ENCODE results near the gene CNOT2.

Gene CNOT2

DNA sequence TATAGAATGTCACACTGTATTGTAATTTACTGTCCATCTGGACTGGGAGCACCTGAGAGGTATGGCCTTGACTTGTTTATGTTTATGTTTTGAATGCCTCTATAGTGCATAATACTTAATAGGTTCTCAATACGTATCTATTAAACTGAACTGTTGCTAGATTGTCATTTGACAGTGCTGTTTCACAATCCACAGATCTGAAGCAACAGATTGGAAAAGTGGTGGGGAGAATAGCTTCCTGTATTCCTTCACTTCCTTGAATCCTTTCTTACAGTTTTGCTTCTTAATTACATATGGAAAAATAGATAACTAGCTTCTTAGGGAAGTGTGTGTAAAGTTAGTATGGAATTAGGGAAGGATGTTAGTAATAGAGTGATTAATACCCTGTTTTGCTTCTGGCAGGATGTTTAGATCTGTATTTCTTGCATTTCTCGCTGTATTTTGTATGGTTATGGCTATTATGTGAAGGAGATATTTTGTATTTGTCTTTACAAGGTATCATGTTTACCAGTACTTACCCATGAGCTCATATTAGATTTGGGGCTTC lies 4.5 kb downstream of the CNOT2 start:
- intact Hi-C loops (cut with DNase I): no loop called here
- DNase-seq: no peak

GRCh38 chr12:70248876-70249275 lies 5.6 kb downstream of the CNOT2 start:
- intact Hi-C loops (cut with DNase I): no loop called here
- DNase-seq: no peak

DNA sequence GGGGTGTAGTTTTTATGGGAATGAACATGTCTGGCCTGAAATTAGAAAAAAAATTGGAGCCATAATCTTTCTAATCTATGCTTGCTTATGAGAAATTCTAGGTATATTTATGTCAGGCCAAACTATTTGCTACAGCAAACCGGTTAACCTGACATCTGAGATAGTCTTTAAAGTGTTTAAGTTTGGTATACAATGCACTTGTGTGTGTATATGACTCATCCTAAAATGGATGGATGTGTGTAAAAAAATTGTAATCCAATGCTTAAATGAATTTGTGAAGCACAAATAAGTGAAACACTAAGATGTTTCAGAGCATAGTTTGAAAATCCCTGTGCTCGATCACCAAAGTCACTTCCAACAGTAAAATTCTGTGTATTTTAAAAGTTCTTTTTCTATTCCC lies 6.7 kb downstream of the CNOT2 start:
- intact Hi-C loops (cut with DNase I): no loop called here
- DNase-seq: no peak

- intact Hi-C loops (cut with DNase I): no loop called here
- DNase-seq: no peak
Observed at GRCh38 chr12:70251226-70251625, 8.0 kb downstream of the CNOT2 start.

DNA sequence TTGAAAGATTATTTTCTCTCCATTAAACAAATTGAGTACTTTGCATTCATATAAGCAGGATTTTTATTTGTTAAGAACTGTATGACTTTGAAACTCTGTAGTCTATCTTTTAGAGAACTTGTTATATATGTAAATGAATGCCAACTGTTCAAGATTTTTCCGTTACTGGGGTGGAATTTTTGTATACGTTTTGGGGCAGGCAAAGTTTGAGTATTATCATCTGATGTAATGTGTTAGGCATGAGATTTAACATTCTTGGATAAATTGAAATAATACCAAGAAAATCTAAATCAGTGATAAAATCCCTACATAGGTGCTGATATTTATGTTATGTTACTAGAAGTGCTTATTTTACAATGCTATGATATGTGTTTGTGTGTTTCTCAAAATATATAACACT lies 8.4 kb downstream of the CNOT2 start:
- no peak for DNase-seq
- intact Hi-C loops (cut with DNase I): no loop called here

GRCh38 chr12:70252832-70253231 lies 9.6 kb downstream of the CNOT2 start:
- no peak for DNase-seq
- intact Hi-C loops (cut with DNase I): no loop called here

- intact Hi-C loops (cut with DNase I): no loop called here
- DNase-seq: peak in 19 of 42 donors; percentile 9 to 68 (median 33)
Observed at GRCh38 chr12:70254225-70254624, 11.0 kb downstream of the CNOT2 start.

DNA sequence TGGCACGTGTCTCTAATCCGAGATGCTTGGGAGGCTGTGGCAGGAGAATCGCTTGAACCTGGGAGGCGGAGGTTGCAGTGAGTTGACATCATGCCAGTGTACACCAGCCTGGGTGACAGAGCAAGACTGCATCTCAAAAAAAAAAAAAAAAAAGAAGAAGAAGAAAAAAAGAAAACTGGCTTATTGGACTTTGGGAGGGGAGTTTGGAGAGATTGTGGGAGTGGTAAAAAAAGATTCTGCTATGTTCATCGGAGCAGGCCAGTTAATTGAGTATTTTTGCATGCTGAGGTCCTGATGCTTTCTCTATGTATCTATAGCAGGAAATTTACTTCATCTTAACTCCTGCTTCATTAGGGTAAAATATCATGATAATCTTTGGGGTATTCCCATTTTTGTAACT lies 11.6 kb downstream of the CNOT2 start:
- DNase-seq: no peak
- intact Hi-C loops (cut with DNase I): no loop called here

- intact Hi-C loops (cut with DNase I): no loop called here
- no peak for DNase-seq
Observed at GRCh38 chr12:70255311-70255710, 12.1 kb downstream of the CNOT2 start.

GRCh38 chr12:70258605-70259403 lies 15.6 kb downstream of the CNOT2 start:
- no peak for DNase-seq
- intact Hi-C loops (cut with DNase I): no loop called here

DNA sequence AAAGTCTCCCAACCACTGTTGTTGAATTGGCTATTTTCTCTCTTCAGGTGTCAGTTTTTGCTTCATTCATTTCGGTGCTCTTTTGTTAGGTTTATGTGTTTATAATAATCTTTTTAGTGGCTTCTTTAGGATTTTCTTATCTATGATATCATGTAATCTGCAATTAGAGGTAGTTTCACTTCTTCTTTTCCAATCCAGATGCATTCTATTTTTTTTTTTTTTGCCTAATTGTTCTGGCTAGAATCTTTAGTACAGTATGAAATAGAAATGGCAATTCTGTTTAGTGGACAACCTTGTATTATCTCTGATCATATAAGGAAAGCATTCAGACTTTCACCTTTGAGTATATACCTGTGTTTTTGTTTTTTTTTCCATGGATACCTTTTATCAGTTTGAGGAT lies 17.4 kb downstream of the CNOT2 start:
- intact Hi-C loops (cut with DNase I): no loop called here
- DNase-seq: no peak

DNA sequence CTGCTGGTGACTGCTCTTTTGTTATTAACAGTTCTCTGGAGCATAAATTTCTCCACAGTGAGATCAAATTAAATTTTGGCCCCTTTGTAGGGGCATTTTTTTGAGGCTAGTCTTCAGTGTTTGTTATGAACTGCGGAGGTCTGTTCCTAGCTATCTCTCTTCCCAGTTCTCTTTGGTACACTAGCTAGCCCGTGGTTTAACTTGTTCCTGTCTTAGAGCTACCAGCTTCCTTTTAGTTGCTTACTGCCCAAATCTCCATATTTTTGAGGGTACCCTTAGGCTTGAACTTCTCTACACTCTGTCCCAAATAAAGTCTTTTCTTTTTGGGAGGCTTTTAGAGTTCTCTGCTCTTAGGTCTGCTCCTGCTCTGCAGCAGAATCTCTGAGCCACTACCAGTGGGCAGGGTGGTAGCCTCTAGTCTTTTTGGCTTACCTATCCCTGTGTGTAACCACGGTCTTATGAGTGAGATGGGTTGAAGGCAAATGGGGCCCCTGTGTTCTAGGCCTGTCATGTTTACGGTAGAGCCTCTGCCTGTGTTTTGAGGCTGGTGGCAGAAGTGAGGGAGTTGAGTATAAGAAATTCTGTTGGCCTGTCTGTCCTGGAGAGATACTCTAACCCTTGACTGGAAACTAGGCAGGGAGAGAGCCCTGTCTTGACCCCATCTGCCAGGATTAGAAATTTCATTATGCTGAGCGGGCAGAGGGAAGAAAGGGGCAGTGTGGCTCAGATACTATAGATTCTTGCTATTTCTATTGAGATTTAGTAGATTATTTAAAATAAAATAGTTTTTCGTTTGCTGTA lies 21.0 kb downstream of the CNOT2 start:
- no peak for DNase-seq
- intact Hi-C loops (cut with DNase I): no loop called here

DNA sequence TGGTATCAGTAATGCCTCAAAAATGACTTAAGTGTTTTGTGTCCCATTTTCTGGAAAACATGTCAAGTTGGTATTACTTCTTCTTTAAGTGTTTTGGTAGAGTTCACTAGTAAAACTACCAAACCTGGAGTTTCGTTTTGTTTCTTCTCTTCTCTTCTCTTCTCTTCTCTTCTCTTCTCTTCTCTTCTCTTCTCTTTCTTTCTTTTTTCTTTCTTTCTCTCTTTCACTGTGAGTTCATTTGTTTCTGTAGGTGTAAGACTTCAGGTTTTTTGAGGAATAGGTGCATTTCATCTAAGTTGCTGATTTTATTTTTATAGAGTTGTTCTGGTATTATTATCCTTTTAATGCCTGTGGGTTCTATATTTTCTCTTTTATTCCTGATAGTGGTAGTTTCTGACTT lies 21.9 kb downstream of the CNOT2 start:
- no peak for DNase-seq
- intact Hi-C loops (cut with DNase I): no loop called here

DNA sequence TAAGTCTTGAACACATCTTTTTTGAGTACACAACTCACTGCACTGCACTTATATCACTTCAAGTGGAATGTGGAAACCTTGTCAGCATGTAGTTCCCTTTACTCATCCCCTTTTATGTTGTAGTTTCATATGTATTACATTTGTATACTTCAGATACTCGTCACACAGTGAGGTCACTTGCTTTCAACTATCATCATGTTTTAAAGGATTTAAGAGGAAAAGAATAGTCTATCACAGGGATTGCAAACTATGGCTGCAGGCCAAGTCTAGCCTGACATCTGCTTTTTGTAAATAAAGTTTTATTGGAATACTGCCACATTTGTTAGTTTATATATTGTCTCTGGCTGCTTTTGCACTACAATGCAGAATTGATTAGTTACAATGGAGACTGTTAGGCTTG lies 24.3 kb downstream of the CNOT2 start:
- DNase-seq: no peak
- intact Hi-C loops (cut with DNase I): no loop called here

DNA sequence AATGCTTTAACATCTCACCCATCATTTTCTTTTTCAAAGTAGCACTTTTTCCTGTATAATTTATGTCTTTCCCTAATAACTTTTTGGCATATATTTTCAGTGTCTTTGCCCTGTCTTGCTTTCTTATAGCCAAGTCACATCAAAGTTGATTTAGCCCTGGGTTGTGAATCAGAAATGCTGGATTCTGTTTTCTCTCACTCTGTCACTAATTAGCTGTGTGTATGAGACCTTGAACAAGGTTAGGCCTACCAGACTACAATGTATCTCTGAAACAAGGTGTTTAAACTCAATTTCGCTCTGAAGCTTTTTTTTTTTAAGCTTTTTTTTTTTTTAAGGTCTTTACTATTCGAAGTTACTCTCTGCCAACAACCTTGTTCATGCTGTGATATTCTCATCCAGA lies 25.7 kb downstream of the CNOT2 start:
- DNase-seq: no peak
- intact Hi-C loops (cut with DNase I): no loop called here

DNA sequence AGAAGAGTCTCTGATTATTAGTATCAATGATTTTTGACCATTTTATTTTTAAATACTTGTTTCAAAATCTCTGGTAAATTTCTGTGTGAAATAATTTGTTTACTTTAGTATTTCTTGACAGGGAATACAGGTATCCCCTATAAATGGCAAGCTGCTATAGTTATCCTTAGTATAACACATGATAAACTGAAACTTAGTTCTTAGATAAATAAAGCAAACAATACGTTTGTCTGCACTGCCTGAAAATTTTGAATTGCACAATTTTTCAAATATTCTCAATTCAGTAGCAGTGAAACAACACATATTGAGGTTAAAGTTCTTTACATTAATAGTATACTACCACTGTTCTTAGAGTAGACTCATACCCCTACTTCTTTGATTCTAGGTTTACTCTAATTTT lies 26.9 kb downstream of the CNOT2 start:
- DNase-seq: no peak
- intact Hi-C loops (cut with DNase I): no loop called here

DNA sequence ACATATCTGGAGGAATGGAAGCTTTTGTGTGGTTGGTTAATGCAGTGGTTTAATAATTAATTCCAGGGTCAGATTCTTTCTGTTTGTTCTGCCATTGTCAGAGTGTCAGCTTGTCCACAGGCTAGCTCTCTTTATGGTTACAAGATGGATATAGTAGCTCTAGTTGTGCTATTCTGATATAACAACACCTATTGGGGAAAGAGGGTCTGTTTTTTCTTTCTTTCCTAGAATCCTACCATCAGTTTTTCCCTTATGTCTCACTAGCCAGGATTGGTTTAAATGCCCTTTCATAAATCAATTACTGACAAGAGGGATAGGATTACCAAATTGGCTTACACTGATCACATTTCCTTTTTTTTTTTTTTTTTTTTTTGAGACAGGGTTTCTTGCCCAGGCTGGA lies 27.8 kb downstream of the CNOT2 start:
- intact Hi-C loops (cut with DNase I): no loop called here
- no peak for DNase-seq

- DNase-seq: no peak
- intact Hi-C loops (cut with DNase I): no loop called here
Observed at GRCh38 chr12:70272510-70272909, 29.3 kb downstream of the CNOT2 start.

GRCh38 chr12:70275045-70275444 lies 31.8 kb downstream of the CNOT2 start:
- DNase-seq: no peak
- intact Hi-C loops (cut with DNase I): no loop called here

DNA sequence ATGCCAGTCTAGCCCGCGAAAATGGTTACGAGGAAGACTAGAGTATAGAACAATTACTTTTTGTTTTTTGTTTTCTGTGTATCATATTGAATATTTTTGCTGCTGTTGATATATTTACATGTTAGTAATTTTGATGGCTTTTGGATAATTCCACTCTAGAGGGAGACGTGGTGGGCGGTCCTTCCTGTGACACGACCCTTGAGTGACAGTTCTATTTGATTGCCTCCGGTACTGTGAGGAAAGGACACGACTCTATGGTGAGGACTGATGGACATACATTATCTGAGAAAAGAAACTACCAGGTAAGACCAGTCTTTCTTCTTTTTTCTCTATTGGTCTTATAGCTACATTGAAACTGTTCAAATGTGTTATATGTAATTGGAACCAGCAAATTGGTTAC lies 34.7 kb downstream of the CNOT2 start:
- DNase-seq: peak in 1 of 42 donors; percentile 27
- intact Hi-C loops (cut with DNase I): no loop called here

Data from head of caudate nucleus (tissue), 42 donors.